HL-60 (cell line): Measurements from ENCODE around the gene NOXA1.

Source experiments
- CTCF ChIP-seq: IDR thresholded peaks from one replicate; pipeline ENCODE4 v1.5.1; 2011; ENCODE audit warnings: low read length, control low read depth, inconsistent platforms; ENCODE audit not compliant: insufficient read depth
- POLR2AphosphoS5 ChIP-seq: IDR thresholded peaks from 2 replicates; pipeline ENCODE4 v1.6.1; 2012; ENCODE audit warnings: low read depth
- REST ChIP-seq: IDR thresholded peaks from 2 replicates; pipeline ENCODE4 v1.6.1; 2012; ENCODE audit warnings: low read depth; ENCODE audit not compliant: insufficient replicate concordance

DNA sequence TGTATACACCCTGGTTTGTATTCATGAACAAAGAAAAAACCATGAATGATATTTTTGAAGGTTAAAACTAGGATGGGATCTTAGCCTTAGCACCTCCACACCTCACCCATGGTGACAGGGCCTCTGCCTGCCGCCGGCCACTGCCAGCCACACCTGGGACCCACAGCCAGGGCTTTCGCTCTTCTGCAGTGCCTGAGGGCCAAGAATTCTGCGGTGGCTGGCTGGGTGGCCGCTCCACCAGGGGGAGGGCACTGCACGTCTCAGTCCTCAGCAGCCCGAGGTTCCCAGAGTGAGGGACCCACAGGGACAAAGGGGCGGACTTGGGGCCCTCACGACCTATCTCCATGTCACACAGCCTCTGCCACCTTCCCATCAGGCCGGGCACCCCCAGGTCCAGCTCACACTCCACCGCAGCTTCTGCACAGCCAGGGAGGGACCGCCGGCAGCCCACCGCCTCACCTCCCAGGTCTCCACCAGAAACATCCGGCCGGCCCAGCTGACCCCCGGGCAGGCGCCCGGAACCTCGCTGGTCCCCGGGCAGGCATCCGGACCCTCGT, 7.1 kb upstream of the NOXA1 start:
- TF ChIP-seq CTCF (no peak), REST (no peak), POLR2AphosphoS5 (no peak)
